Heart right ventricle (tissue), 16 donors: ENCODE results near the gene RPGR. TPM values are rescaled to one million over a fixed set of nuclear protein-coding genes. Genes with fewer than 3 reads are reported as not detected.
A peak's percentile ranks its signal among the peaks of the same experiment; 100 is the strongest.

Experiments
- ATAC-seq, 8 donors: fragments of 200-7000 bp; cut with Tn5 transposase; one replicate each; pipeline ENCODE4 v1.9.1; 2020; ENCODE audit warnings: mild to moderate bottlenecking in 8 of 8, moderate library complexity in 8 of 8, moderate number of reproducible peaks in 1 of 8
- DNase-seq, 2 donors: peaks; one replicate each; pipeline ENCODE4 v3.0.0-alpha.2; 2020
- H3K27ac ChIP-seq, 10 donors: fragments of 200-600 bp; sonication (generic) in 2 of 10; one replicate each; pipeline versions ENCODE4 v1.5.0 to v1.8.0; 2020 to 2022; ENCODE audit warnings: mild to moderate bottlenecking in 3 of 10
- H3K27me3 ChIP-seq, 7 donors: fragments of 200-600 bp; one replicate each; pipeline ENCODE4 v1.8.0; 2021 to 2022; ENCODE audit warnings: mild to moderate bottlenecking in 2 of 7
- H3K36me3 ChIP-seq, 9 donors: fragments of 200-600 bp; sonication (generic) in 1 of 9; one replicate each; pipeline versions ENCODE4 v1.5.0 to v1.8.0; 2020 to 2022; ENCODE audit warnings: mild to moderate bottlenecking in 2 of 9
- H3K4me1 ChIP-seq, 9 donors: fragments of 200-600 bp; sonication (generic) in 1 of 9; one replicate each; pipeline versions ENCODE4 v1.5.0 to v1.8.0; 2020 to 2022; ENCODE audit warnings: mild to moderate bottlenecking in 4 of 9
- H3K4me3 ChIP-seq, 10 donors: fragments of 200-600 bp; sonication (generic) in 2 of 10; one replicate each; pipeline versions ENCODE4 v1.5.0 to v1.8.0; 2020 to 2022; ENCODE audit warnings: mild to moderate bottlenecking in 7 of 10, moderate library complexity in 2 of 10
- H3K9me3 ChIP-seq, 11 donors: fragments of 200-600 bp in 10 of 11; sonication (generic) in 2 of 11; one replicate each; pipeline versions ENCODE4 v1.5.0 to v1.8.0; 2013 to 2022; ENCODE audit warnings: mild to moderate bottlenecking in 2 of 11, control low read depth in 1 of 11, moderate library complexity in 1 of 11
- CTCF ChIP-seq, 9 donors: fragments of 200-600 bp; sonication (generic) in 2 of 9; IDR thresholded peaks; one replicate each; pipeline versions ENCODE4 v1.5.0 to v1.8.0; 2021 to 2022; ENCODE audit warnings: antibody characterized with exemption in 9 of 9, mild to moderate bottlenecking in 5 of 9, moderate library complexity in 1 of 9
- WGBS, 2 donors: extraction: QIAGEN DNeasy Blood & Tissue Kit; methylation state at CpG; one replicate each; pipeline ENCODE4 v1.1.7; 2013; ENCODE audit warnings: inconsistent platforms in 1 of 2; 5-methylcytosine and 5-hydroxymethylcytosine counted together
- intact Hi-C, 10 donors: fragments of 100-400 bp; cut with DNase I; formaldehyde crosslinking; loops; one replicate each; pipeline versions ENCODE4 v1.11.1 to v1.14.2; 2022
- long read RNA-seq, 3 donors: library from polyadenylated mRNA; unstranded; transcript quantifications; one replicate each; pipeline ENCODE4 v2.0.0, GENCODE V29; 2020 to 2021
- polyA plus RNA-seq, 2 donors: library from polyadenylated mRNA; stranded (reverse); fragments of 200-250 nt; gene quantifications; one replicate each; pipeline ENCODE4 v1.2.3, GENCODE V29; 2013
- total RNA-seq, 10 donors: library from RNA; stranded (reverse); fragmentation: NEBNext Ultra II Directional in 3 of 10; extraction: Animal tissue kit (Norgen Biotek cat#: 25700) in 3 of 10; gene quantifications; one replicate each; pipeline versions ENCODE4 v1.2.1 to v1.2.4, GENCODE V29; 2021 to 2023
- donor health status: Arrhythmogenic right ventricular cardiomyopathy.
- donor health status: ischemic (EF 13 %, LVEDD 7.1; RV severe dilation, severe dysfunction).
- donor health status: healthy with polysubstance abuse.
- donor health status: DM: no; HTN: yes; CAD: no.
- donor health status: DM: no; HTN: no; CAD: no.
- donor health status: ischemic (EF 25% LVEDD 6.9; RV normal size, moderate dysfunction).
- donor health status: ischemic (EF 25% LVEDD 5.7; RV mildly dilated, moderate dysfunction).
- donor health status: healthy.
- donor health status: DM: yes; HTN: yes; CAD: no.
- donor health status: Ischemic cardiomyopathy.
- donor health status: ischemic (EF 35%, LVEDD 5.7; RV mildly dilated, moderate dysfunction).
- donor health status: nonischemic (EF 11% LVEDD 7.7; RV severe dilation, severe dysfunction).
- donor health status: DM: yes; HTN: yes; CAD: no.
- donor health status: PGD.
- donor health status: ischemic (EF 29% LVEDD 5.4; RV normal size, mild dysfunction).
- donor health status: nonischemic (EF 23%, LVEDD 6.1; RV moderate dilation, normal function).

The RPGR gene, protein sequence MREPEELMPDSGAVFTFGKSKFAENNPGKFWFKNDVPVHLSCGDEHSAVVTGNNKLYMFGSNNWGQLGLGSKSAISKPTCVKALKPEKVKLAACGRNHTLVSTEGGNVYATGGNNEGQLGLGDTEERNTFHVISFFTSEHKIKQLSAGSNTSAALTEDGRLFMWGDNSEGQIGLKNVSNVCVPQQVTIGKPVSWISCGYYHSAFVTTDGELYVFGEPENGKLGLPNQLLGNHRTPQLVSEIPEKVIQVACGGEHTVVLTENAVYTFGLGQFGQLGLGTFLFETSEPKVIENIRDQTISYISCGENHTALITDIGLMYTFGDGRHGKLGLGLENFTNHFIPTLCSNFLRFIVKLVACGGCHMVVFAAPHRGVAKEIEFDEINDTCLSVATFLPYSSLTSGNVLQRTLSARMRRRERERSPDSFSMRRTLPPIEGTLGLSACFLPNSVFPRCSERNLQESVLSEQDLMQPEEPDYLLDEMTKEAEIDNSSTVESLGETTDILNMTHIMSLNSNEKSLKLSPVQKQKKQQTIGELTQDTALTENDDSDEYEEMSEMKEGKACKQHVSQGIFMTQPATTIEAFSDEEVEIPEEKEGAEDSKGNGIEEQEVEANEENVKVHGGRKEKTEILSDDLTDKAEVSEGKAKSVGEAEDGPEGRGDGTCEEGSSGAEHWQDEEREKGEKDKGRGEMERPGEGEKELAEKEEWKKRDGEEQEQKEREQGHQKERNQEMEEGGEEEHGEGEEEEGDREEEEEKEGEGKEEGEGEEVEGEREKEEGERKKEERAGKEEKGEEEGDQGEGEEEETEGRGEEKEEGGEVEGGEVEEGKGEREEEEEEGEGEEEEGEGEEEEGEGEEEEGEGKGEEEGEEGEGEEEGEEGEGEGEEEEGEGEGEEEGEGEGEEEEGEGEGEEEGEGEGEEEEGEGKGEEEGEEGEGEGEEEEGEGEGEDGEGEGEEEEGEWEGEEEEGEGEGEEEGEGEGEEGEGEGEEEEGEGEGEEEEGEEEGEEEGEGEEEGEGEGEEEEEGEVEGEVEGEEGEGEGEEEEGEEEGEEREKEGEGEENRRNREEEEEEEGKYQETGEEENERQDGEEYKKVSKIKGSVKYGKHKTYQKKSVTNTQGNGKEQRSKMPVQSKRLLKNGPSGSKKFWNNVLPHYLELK
- total RNA-seq, result 10 to 100 TPM in 1 of 10 donors, 1 to 10 TPM in 9; 3.8 to 10.2 (median 5.5) TPM
- 10 to 100 TPM in 1 of 2 donors, 1 to 10 TPM in 1; 9.9 to 30.3 TPM for polyA plus RNA-seq
- long read RNA-seq, donor 1, transcript RPGR-201 (19 exons, 3,108 nt), result major isoform, 7 of 13 reads
- long read RNA-seq, donor 1, partial matches to known transcripts, result 3 of 13 reads
- long read RNA-seq, donor 1, other reads (novel, unspliced or antisense), result 3 of 13 reads
- long read RNA-seq, donor 2, transcript RPGR-201 (19 exons, 3,108 nt), result major isoform, 6 of 11 reads
- long read RNA-seq, donor 2, partial matches to known transcripts, result 2 of 11 reads
- long read RNA-seq, donor 2, other reads (novel, unspliced or antisense), result 3 of 11 reads
- long read RNA-seq, donor 3, partial matches to known transcripts, result 19 of 36 reads
- long read RNA-seq, donor 3, other reads (novel, unspliced or antisense), result 14 of 36 reads

DNA sequence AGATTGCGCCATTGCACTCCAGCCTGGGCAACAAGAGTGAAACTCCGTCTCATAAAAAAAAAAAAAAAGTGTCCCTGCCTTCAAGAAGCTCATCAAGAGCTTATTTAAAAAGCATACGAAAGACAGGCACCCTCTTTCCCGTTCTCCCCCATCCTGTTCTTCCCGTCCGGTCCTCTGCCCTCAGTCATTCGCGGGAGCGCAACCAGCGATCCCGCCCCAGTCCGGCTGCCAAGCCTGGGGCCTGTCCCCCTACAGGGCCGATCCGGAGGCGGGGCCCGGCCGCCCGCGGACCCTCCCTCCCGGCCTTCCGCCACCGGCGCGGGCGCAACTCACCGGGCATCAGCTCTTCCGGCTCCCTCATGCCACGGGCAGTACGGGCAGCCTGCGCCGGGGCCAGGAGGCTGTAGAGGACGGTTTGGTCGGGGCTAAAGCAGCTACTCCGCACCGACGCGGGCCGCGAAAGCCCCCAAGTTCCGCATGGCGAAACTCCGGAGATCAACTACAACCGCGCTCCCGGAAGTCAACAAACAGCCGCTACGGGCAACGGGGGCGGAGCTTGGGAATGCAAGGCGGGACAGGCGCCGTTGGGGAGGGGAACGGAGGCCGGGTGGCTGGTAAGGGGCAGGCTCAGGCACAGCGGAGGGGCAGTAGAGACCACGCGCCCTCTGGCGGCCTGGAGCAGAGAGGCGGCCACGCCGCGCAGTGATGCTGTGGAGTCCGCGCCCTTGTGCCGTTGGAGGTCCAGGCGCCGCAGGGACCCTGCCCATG is at the start of gene RPGR:
Gene RPGR, minus strand, starts transcription at position 503 of the 768 bp plus-strand sequence. Its CDS starts 142 bp downstream, at position 361.
- H3K4me1 ChIP-seq, result peaks cover 0 to 10% (median 0%) of the 10 kb centered on the region in 9 donors
- no peaks in the 10 kb centered on the region for H3K27me3 ChIP-seq
- H3K36me3 ChIP-seq, result no peaks in the 10 kb centered on the region
- peak; percentile 52 to 84 (median 75) for TF ChIP-seq CTCF (IDR thresholded peaks at IDR 0.05)
- H3K27ac ChIP-seq, result peak within 1 kb of the TSS; percentile 75 to 89 (median 85)
- peak; percentile 93 to 94 for DNase-seq
- peak within 1 kb of the TSS; percentile 46 to 89 (median 75) for H3K4me3 ChIP-seq
- H3K9me3 ChIP-seq, result no peaks in the 10 kb centered on the region
- ATAC-seq, result peak; percentile 98 to 99 (median 99)
- intact Hi-C loops, result loop anchor here in 4 of 10 donors (2.0 to 10.0 kb wide), 4 partner anchors 62 to 402 kb away; no protein-coding TSS in a partner anchor
- WGBS, 2 donors, result 0% methylated on average over 45 to 67 of the region's 67 CpGs

DNA sequence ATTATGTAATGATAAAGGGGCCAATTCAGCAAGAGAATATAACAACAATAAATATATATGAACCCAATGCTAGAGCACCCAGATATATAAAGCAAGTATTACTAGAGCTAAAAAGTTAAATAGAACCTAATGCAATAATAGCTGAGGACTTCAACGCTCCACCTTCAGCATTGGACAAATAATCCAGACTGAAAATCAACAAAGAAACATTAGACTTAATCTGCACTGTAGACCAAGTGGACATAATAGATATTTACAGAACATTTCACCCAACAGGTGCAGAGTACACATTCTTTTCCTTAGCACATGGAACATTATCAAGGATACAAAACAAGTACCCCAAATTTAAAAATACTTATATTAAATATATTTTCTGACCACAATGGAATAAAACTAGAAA is 49.4 kb upstream of the RPGR start:
- no peak for DNase-seq
- no peak for TF ChIP-seq CTCF (IDR thresholded peaks at IDR 0.05)
- intact Hi-C loops, result no loop called here
- H3K4me3 ChIP-seq, result no peak overlapping the region
- H3K9me3 ChIP-seq, result no peaks in the 10 kb centered on the region
- no peaks in the 10 kb centered on the region for H3K4me1 ChIP-seq
- H3K36me3 ChIP-seq, result no peaks in the 10 kb centered on the region
- 92 to 94% methylated on average over 1 of the region's 1 CpG for WGBS, 2 donors
- no peak for ATAC-seq
- no peak overlapping the region for H3K27ac ChIP-seq
- peaks cover 0 to 21% (median 0%) of the 10 kb centered on the region in 7 donors for H3K27me3 ChIP-seq

DNA sequence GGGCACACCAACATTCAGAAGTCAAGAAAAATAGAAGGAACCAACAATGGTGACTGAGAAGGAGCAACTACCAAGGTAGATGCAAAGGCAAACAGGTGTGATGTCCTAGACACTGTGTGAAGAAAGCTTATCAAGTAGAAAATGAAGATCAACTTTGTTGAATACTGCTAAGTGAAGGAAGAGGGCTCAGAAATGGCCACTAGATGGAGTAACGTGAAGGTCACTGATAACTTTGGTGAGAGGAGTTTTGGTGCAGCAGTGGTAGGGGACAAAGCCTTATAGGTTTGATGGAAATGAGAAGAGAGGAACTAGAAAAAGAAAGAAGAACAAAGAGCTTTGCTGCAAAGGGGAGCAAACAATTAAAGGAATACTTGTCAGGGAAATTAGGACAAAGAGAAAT is 48.6 kb upstream of the RPGR start:
- no peak overlapping the region for H3K27ac ChIP-seq
- H3K36me3 ChIP-seq, result no peaks in the 10 kb centered on the region
- no peaks in the 10 kb centered on the region for H3K4me1 ChIP-seq
- peak in 7 of 9 donors; percentile 15 to 48 (median 32) for TF ChIP-seq CTCF (IDR thresholded peaks at IDR 0.05)
- WGBS, 2 donors, result 8 to 13% methylated on average over 1 of the region's 1 CpG
- intact Hi-C loops, result no loop called here
- H3K9me3 ChIP-seq, result no peaks in the 10 kb centered on the region
- H3K27me3 ChIP-seq, result peaks cover 0 to 25% (median 0%) of the 10 kb centered on the region in 7 donors
- DNase-seq (no peak), ATAC-seq (no peak)
- no peak overlapping the region for H3K4me3 ChIP-seq
